HepG2 (cell line): ENCODE measurements around the gene CEP76.

Source experiments
- REPIN1 ChIP-seq: sonication (generic); formaldehyde crosslinking; IDR thresholded peaks from 2 replicates; pipeline ENCODE4 v1.8.0; 2022; ENCODE audit warnings: missing genetic modification reagents, low read depth, mild to moderate bottlenecking, borderline replicate concordance
- SCMH1 ChIP-seq: sonication (generic); formaldehyde crosslinking; IDR thresholded peaks from 2 replicates; pipeline ENCODE4 v1.9.0; 2021; ENCODE audit warnings: missing genetic modification reagents, mild to moderate bottlenecking, borderline replicate concordance
- ZBTB1 ChIP-seq: sonication (generic); formaldehyde crosslinking; IDR thresholded peaks from 2 replicates; pipeline ENCODE4 v1.4.0; 2020; ENCODE audit warnings: missing genetic modification reagents, borderline replicate concordance
- TF ChIP-seq, protein P1 (sequence below): sonication (generic); formaldehyde crosslinking; conservative IDR thresholded peaks from 2 replicates; pipeline ENCODE4 v1.8.0; 2022; ENCODE audit warnings: mild to moderate bottlenecking, moderate library complexity, missing genetic modification reagents

DNA sequence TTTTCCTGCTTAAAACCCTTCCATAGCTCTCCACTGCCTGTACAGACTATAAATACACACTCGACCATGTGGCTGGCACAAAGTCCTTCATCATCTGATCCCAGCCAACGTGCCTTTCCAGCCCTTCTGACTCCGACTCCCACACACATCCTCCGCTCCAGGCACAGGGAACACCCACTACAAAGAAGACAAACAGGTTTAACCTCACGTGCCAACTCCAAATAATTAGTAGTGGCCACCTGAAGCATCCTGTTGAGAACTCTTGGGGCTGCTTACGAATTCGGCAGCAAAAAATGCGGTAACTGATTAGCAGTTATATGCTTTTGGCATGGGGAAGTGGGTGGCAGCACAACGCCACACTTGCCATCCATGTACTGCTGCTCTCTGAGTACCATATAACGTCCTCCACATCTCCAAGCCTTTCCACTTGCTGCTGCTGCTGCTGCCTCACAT lies 56.7 kb downstream of the CEP76 start:
- TF ChIP-seq SCMH1, result no peak
- TF ChIP-seq ZBTB1 (CRISPR knock-in tag), result no peak
- TF ChIP-seq REPIN1 (CRISPR knock-in tag), result no peak
- TF ChIP-seq, protein P1, sequence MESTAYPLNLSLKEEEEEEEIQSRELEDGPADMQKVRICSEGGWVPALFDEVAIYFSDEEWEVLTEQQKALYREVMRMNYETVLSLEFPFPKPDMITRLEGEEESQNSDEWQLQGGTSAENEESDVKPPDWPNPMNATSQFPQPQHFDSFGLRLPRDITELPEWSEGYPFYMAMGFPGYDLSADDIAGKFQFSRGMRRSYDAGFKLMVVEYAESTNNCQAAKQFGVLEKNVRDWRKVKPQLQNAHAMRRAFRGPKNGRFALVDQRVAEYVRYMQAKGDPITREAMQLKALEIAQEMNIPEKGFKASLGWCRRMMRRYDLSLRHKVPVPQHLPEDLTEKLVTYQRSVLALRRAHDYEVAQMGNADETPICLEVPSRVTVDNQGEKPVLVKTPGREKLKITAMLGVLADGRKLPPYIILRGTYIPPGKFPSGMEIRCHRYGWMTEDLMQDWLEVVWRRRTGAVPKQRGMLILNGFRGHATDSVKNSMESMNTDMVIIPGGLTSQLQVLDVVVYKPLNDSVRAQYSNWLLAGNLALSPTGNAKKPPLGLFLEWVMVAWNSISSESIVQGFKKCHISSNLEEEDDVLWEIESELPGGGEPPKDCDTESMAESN (CRISPR knock-in tag), result no peak
